Stimulated activated CD4-positive, alpha-beta T cell treated with anti-CD3 and anti-CD28 coated beads, Interleukin-4, amount 100 ng/mL, for 48 hours (primary cell): Measurements from ENCODE around the gene MAP3K6.
A peak's percentile ranks its signal among the peaks of the same experiment; 100 is the strongest.

Source experiments
- DNase-seq, 2 donors: peaks; one replicate each; pipeline ENCODE4 v3.0.0-alpha.2; 2020; ENCODE audit warnings: low read depth in 2 of 2

MAP3K6 gene

DNA sequence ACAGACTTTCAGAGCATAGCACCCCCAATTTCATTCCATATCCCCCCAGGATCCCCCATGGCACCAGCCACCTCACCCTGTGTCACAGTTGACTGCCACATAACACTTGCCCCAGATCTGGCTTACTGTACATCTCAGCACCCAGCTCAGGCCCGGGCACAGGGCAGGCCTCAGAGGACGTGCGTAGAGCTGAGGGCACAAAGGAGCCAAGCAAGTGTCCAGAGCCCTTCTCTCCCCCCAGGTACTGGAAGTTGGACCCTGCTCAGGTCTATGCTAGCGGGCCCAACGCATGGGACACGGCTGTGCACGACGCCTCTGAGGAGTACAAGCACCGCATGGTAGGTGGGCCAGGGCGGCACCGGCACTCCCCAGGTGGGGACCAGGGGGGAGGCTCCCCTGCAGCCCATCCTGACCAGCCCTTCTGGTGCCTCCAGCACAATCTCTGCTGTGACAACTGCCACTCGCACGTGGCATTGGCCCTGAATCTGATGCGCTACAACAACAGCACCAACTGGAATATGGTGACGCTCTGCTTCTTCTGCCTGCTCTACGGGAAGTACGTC lies 33.0 kb downstream of the MAP3K6 start:
- DNase-seq, result no peak

- DNase-seq, result peak in 1 of 2 donors; percentile 32
Observed at GRCh38 chr1:27332536-27333281, 34.1 kb downstream of the MAP3K6 start.

GRCh38 chr1:27331922-27332321 lies 34.8 kb downstream of the MAP3K6 start:
- DNase-seq, result no peak

DNA sequence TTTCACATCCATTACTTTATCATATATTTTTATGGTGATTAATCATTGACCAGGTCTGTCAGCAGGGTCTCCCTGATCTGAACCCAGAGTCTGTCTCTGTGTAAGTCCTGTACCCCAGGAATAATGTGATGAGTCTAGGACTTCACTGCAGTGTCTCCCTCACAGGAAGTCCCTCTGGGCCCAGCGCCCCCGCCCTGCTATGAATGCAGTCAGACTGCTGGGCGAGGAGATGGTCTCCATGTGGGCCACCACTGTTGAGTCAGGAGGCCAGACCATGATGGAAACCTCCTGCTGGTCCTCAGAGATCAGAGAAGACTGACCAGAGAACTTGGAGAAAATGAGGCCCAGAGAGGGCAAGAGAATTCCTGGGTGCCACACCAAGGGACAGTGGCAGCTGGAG lies 35.3 kb downstream of the MAP3K6 start:
- DNase-seq, result no peak

DNA sequence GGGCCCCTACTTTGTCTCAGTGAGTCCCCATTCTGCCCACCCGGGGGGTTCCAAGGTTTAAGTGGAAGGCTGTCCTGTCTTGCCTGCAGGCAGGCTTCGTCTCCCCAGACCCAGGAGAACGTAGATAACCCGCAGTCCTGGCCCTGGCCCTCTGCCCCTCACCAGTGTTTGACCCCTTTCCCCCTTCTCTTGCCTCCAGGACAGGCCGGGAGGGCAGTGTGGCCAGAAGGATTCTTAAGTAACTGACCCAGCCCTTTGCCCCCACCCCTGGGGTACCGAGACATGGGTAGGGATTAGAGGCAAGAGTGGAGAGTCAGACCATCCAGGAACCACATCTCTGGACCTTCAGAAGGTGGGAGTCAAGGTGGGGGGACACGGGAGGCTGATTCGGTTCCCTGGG lies 36.0 kb downstream of the MAP3K6 start:
- no peak for DNase-seq

DNA sequence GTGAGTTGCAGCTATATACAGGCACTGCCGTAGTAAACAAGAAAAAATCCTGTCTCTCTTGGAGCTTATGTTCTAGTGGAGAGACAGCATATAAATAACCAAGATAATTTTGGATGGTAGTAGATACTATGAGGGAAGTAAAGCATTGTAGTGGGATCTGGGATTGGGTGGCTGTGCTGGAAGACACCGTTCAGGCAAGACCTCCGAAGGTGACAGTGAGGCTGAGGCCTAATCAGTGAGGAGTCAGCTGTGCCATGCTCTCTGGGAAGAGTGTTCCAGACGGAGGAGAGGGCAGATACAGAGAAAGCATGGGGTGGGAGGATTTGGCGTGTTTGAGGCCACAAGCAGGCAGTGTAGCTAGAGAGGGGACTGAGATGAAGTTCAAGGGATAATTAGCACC lies 38.8 kb downstream of the MAP3K6 start:
- DNase-seq, result no peak

GRCh38 chr1:27325286-27325685 lies 41.5 kb downstream of the MAP3K6 start:
- DNase-seq, result no peak

- no peak for DNase-seq
Observed at GRCh38 chr1:27322569-27323240, 44.1 kb downstream of the MAP3K6 start.

DNA sequence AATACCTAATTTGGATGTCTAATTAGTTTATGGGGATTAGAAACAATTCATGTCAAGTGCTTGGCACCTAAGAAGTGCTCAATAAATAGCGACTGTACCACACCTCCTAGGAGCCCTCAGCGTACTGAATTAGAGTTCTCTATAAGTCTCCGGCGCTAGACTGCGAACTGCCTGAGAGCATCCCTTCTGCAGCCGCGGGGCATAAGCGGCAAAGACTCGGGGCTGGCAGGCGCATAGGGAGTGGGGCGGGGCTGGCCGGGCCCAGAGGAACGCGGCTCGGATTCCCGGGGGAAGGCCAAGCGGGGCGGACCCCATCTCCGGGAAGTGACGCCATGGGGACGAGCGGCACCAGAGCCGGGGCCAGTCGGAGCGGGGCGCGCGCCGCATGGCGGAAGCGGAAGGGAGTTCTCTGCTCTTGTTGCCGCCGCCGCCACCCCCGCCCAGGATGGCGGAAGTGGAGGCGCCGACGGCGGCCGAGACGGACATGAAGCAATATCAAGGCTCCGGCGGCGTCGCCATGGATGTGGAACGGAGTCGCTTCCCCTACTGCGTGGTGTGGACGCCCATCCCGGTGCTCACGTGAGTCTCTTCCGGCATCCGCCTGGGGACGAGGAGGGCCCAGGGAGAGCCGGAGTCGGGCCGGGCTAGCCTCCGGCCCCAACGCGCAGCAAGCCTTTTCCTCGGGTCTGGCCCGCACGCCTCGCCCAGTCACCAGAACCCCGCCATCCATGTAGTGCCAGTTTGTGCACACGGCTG lies 44.8 kb downstream of the MAP3K6 start, which contains the start of gene TMEM222:
TMEM222 (plus strand) TSS at position 351 of the 756 bp plus-strand sequence; CDS start at position 386, 35 bp downstream.
- DNase-seq, result peak; percentile 94 to 98

DNA sequence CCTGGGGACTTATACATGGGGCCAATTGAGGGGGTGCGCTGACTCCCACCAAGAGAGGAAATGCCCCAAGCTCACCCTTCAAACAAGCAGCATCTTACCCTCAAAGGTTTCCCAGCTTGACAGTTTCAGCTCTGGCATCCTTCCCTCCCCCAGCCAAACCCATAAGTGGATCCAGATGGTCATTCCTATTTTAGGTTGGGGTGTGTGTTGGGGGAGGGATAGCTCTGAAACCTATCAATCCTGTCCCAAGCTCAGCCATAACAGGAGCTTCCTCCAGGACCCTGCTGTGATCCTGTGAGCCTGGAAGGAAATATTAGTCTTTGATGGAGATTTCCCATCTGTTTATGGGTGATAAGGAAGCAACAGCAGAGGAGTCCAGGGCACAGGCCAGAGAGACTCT lies 48.2 kb downstream of the MAP3K6 start:
- DNase-seq, result no peak

GRCh38 chr1:27318136-27318535 lies 48.6 kb downstream of the MAP3K6 start:
- no peak for DNase-seq

GRCh38 chr1:27316860-27317259 lies 49.9 kb downstream of the MAP3K6 start:
- no peak for DNase-seq

- no peak for DNase-seq
Observed at GRCh38 chr1:27314737-27315136, 52.0 kb downstream of the MAP3K6 start.

- no peak for DNase-seq
Observed at GRCh38 chr1:27314169-27314568, 52.6 kb downstream of the MAP3K6 start.

DNA sequence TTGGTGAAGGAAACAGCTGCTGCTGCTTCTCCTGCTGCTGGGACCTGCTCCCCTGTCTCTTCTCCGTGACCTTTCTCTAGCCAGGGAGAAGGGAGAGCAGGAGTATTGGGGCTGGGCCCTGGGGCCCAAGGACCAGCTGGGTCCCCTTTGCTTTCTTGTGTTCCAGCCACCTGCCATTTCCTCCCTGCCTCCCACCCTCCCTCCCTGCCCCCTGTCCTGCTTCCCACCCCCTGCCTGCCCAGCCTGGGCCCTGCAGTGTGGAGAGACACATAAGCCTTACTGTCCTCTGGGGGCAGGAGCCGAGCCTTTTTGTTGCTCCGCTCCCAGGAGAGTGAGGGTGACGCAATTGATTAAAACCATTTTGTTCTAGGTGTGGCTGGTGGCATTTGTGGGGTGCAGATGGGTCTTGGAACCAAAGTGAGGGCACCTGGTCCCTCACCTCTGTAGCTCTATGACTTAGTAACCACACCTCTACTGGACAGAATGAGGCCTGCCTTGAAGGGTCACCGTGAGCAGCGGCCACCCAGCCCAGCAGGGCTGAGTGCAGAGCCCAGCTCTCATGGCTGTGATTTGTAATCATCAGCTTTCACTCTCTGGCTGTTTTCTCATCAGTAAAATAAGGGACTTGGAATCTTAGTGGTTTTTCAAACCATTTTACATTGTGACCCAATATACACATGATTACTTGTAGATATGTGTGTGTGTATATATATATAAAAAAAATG lies 58.7 kb downstream of the MAP3K6 start:
- DNase-seq, result no peak

GRCh38 chr1:27306892-27307761 lies 59.6 kb downstream of the MAP3K6 start:
- no peak for DNase-seq

GRCh38 chr1:27306071-27306470 lies 60.7 kb downstream of the MAP3K6 start:
- no peak for DNase-seq
